ENCODE data around the gene NCOA3.

Gene NCOA3

DNA sequence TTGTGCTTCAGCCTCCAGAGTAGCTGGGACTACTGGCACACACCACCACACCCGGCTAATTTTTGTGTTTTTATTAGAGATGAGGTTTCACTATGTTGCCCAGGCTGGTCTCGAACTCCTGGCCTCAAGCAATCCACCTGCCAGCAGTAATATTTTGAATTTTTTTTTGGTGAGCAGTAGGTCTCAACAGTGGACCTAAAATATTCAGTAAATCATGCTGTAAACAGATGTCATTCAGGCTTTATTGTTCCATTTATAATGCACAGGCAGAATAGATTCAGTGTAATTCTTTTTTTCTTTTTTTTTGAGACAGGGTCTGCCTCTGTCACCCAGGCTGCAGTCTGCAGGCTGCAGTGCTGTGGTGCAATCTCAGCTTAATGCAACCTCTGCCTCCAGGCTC lies 69.7 kb downstream of the NCOA3 start:
- ChIA-PET CTCF (interaction anchor here (0.6 to 0.7 kb wide), 2 partner anchors 46 to 63 kb away, joined by 3 to 4 read pairs; no protein-coding TSS in a partner anchor), POLR2A (ENCODE audit: low non-redundant PET) (no interaction called here)
- DNase-seq (ENCODE audit: low spot score) = no peak
- H3K27ac ChIP-seq = no peak overlapping the region
- TF ChIP-seq, protein P1, sequence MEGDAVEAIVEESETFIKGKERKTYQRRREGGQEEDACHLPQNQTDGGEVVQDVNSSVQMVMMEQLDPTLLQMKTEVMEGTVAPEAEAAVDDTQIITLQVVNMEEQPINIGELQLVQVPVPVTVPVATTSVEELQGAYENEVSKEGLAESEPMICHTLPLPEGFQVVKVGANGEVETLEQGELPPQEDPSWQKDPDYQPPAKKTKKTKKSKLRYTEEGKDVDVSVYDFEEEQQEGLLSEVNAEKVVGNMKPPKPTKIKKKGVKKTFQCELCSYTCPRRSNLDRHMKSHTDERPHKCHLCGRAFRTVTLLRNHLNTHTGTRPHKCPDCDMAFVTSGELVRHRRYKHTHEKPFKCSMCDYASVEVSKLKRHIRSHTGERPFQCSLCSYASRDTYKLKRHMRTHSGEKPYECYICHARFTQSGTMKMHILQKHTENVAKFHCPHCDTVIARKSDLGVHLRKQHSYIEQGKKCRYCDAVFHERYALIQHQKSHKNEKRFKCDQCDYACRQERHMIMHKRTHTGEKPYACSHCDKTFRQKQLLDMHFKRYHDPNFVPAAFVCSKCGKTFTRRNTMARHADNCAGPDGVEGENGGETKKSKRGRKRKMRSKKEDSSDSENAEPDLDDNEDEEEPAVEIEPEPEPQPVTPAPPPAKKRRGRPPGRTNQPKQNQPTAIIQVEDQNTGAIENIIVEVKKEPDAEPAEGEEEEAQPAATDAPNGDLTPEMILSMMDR (conservative IDR thresholded peaks at IDR 0.05; ENCODE audit: low read depth) = no peak

GRCh38 chr20:47572105-47572729 lies 70.5 kb downstream of the NCOA3 start:
- no peak for DNase-seq (ENCODE audit: low spot score)
- TF ChIP-seq, protein P1 (conservative IDR thresholded peaks at IDR 0.05; ENCODE audit: low read depth) = no peak
- no peak overlapping the region for H3K27ac ChIP-seq
- ChIA-PET CTCF (interaction anchor here (0.5 to 0.7 kb wide), 6 partner anchors 17 to 188 kb away, joined by 3 to 5 read pairs (median 4); no protein-coding TSS in a partner anchor), POLR2A (ENCODE audit: low non-redundant PET) (no interaction called here)

- TF ChIP-seq, protein P1 (conservative IDR thresholded peaks at IDR 0.05; ENCODE audit: low read depth) = no peak
- ChIA-PET CTCF (no interaction called here), POLR2A (ENCODE audit: low non-redundant PET) (no interaction called here)
- DNase-seq (ENCODE audit: low spot score) = no peak
- H3K27ac ChIP-seq = no peak overlapping the region
Measured at GRCh38 chr20:47573559-47573958, 71.9 kb downstream of the NCOA3 start.

- ChIA-PET POLR2A (ENCODE audit: low non-redundant PET) (interaction anchor here (0.5 kb wide), 1 partner anchor 38 kb away, joined by 4 read pairs; no protein-coding TSS in a partner anchor), CTCF (interaction anchor here (0.7 to 1.0 kb wide), 2 partner anchors 11 to 355 kb away, joined by 3 read pairs; no protein-coding TSS in a partner anchor)
- H3K27ac ChIP-seq = no peak overlapping the region
- no peak for DNase-seq (ENCODE audit: low spot score)
- TF ChIP-seq, protein P1 (conservative IDR thresholded peaks at IDR 0.05; ENCODE audit: low read depth) = no peak
Measured at GRCh38 chr20:47574616-47575364, 73.1 kb downstream of the NCOA3 start.

- DNase-seq (ENCODE audit: low spot score) = peak; percentile 93
- ChIA-PET POLR2A (ENCODE audit: low non-redundant PET) (no interaction called here), CTCF (interaction anchor here (0.7 kb wide), 1 partner anchor 20 kb away, joined by 3 read pairs; no protein-coding TSS in a partner anchor)
- TF ChIP-seq, protein P1 (conservative IDR thresholded peaks at IDR 0.05; ENCODE audit: low read depth) = no peak
- H3K27ac ChIP-seq = no peak overlapping the region
Measured at GRCh38 chr20:47576516-47577033, 74.9 kb downstream of the NCOA3 start.

DNA sequence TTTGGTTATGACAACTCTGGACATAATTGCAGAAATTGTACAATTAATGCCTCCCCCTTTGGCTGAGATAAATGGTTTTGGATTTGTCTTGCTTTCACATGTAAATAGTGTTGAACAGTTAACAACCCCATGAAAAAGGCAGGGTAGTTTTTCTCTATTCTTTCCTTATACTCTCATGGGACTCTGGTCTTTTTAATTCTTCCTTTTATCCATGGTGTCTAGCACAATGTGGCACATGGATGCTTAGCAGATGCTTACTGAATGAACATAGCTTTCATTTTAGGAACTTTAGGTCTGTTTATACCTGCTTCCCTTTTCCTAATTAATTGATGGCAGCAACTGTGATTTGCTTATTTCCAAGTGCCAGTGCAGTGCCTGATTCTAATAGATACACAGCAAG lies 75.6 kb downstream of the NCOA3 start:
- CTCF ChIA-PET = interaction anchor here (0.7 to 0.8 kb wide), 3 partner anchors 12 to 47 kb away, joined by 3 read pairs; no protein-coding TSS in a partner anchor
- H3K27ac ChIP-seq = no peak overlapping the region

More for the DNA sequence above, 75.6 kb downstream of the NCOA3 start:
- POLR2A ChIA-PET (ENCODE audit: low non-redundant PET) = interaction anchor here (0.6 kb wide), 1 partner anchor 50 kb away, joined by 3 read pairs; no protein-coding TSS in a partner anchor
- TF ChIP-seq, protein P1 (conservative IDR thresholded peaks at IDR 0.05; ENCODE audit: low read depth) = no peak
- DNase-seq (ENCODE audit: low spot score) = no peak
